ENCODE data around the gene TMEM117.

The TMEM117 gene

GRCh38 chr12:44317651-44318126 lies 481.8 kb downstream of the TMEM117 start:
- peak; percentile 32 to 42 for DNase-seq (ENCODE audit: low read depth in 2 of 2)
- peak; percentile 36 for TF ChIP-seq CTCF (IDR thresholded peaks at IDR 0.05; ENCODE audit: low read depth, low read length)
- H3K4me3 ChIP-seq (replicated peaks in 1 of 2; ENCODE audit: low read depth in 2 of 2, low read length in 2 of 2): no peak overlapping the region

GRCh38 chr12:44331269-44331668 lies 495.4 kb downstream of the TMEM117 start:
- no peak for TF ChIP-seq CTCF (IDR thresholded peaks at IDR 0.05; ENCODE audit: low read depth, low read length)
- DNase-seq (ENCODE audit: low read depth in 2 of 2): no peak
- no peak overlapping the region for H3K4me3 ChIP-seq (replicated peaks in 1 of 2; ENCODE audit: low read depth in 2 of 2, low read length in 2 of 2)

- TF ChIP-seq CTCF (IDR thresholded peaks at IDR 0.05; ENCODE audit: low read depth, low read length): no peak
- no peak overlapping the region for H3K4me3 ChIP-seq (replicated peaks in 1 of 2; ENCODE audit: low read depth in 2 of 2, low read length in 2 of 2)
- no peak for DNase-seq (ENCODE audit: low read depth in 2 of 2)
Observed at GRCh38 chr12:44334347-44334746, 498.5 kb downstream of the TMEM117 start.

- H3K4me3 ChIP-seq (replicated peaks in 1 of 2; ENCODE audit: low read depth in 2 of 2, low read length in 2 of 2): no peak overlapping the region
- TF ChIP-seq CTCF (IDR thresholded peaks at IDR 0.05; ENCODE audit: low read depth, low read length): no peak
- DNase-seq (ENCODE audit: low read depth in 2 of 2): no peak
Observed at GRCh38 chr12:44335030-44335429, 499.1 kb downstream of the TMEM117 start.

DNA sequence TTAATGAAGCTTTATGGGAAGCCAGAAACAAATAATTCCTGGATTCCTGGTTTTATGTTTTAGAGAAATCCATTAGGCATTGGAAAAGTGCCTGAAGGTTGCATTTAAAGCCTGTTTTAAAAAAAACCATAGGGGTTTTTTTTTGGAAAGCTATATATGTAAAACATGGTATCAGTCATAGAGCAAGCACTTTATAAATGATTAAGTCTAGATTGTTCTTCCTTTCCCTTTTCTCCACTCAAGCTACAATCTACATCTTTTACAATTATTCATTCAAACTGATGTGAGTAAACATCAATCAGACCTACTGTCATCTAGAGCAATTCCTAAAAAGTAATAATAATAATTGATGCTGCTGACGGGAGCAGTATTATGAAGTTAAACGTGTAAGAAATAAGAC lies 500.7 kb downstream of the TMEM117 start:
- no peak overlapping the region for H3K4me3 ChIP-seq (replicated peaks in 1 of 2; ENCODE audit: low read depth in 2 of 2, low read length in 2 of 2)
- DNase-seq (ENCODE audit: low read depth in 2 of 2): no peak

GRCh38 chr12:44342371-44342770 lies 506.5 kb downstream of the TMEM117 start:
- no peak for TF ChIP-seq CTCF (IDR thresholded peaks at IDR 0.05; ENCODE audit: low read depth, low read length)
- DNase-seq (ENCODE audit: low read depth in 2 of 2): no peak
- no peak overlapping the region for H3K4me3 ChIP-seq (replicated peaks in 1 of 2; ENCODE audit: low read depth in 2 of 2, low read length in 2 of 2)

More for the DNA sequence above, 500.7 kb downstream of the TMEM117 start:
- no peak for TF ChIP-seq CTCF (IDR thresholded peaks at IDR 0.05; ENCODE audit: low read depth, low read length)

- DNase-seq (ENCODE audit: low read depth in 2 of 2): no peak
- no peak overlapping the region for H3K4me3 ChIP-seq (replicated peaks in 1 of 2; ENCODE audit: low read depth in 2 of 2, low read length in 2 of 2)
- TF ChIP-seq CTCF (IDR thresholded peaks at IDR 0.05; ENCODE audit: low read depth, low read length): no peak
Observed at GRCh38 chr12:44347145-44347544, 511.3 kb downstream of the TMEM117 start.
